Fibroblast of the aortic adventitia (primary cell): Measurements from ENCODE around the gene CDKN2A. TPM values are rescaled to one million over a fixed set of nuclear protein-coding genes. Genes with fewer than 3 reads are reported as not detected.

Experiments
- DNase-seq: peaks from one replicate; pipeline ENCODE4 v3.0.0-alpha.2; 2010; ENCODE audit warnings: low read depth
- H3K4me3 ChIP-seq: 2 replicates; pipeline ENCODE4 v1.5.1; 2011; ENCODE audit warnings: low read depth, mild to moderate bottlenecking, control low read depth, low read length, moderate library complexity
- CTCF ChIP-seq: IDR thresholded peaks from 2 replicates; pipeline ENCODE4 v1.5.1; 2011; ENCODE audit warnings: mild to moderate bottlenecking, low read length, control low read depth, inconsistent platforms; ENCODE audit not compliant: insufficient read depth
- total RNA-seq: library from RNA; depleted of rRNA; stranded (reverse); fragments of >200 nt; gene quantifications from 2 replicates; pipeline ENCODE4 v1.2.3, GENCODE V29; 2012; ENCODE audit warnings: low replicate concordance

CDKN2A gene
- total RNA-seq, 1 donor = 21.8 TPM

GRCh38 chr9:22036866-22037626, 42.9 kb upstream of the CDKN2A start:
- H3K4me3 ChIP-seq = no peak overlapping the region
- DNase-seq = peak; percentile 61

GRCh38 chr9:22035591-22036011, 41.4 kb upstream of the CDKN2A start:
- H3K4me3 ChIP-seq = no peak overlapping the region
- DNase-seq = no peak
- no peak for TF ChIP-seq CTCF

More at GRCh38 chr9:22036866-22037626, 42.9 kb upstream of the CDKN2A start:
- no peak for TF ChIP-seq CTCF

GRCh38 chr9:22033012-22033630, 38.9 kb upstream of the CDKN2A start:
- H3K4me3 ChIP-seq = no peak overlapping the region
- DNase-seq = no peak
- no peak for TF ChIP-seq CTCF

GRCh38 chr9:22031655-22032411, 37.6 kb upstream of the CDKN2A start:
- no peak for DNase-seq
- no peak for TF ChIP-seq CTCF

GRCh38 chr9:22030101-22030598, 36.0 kb upstream of the CDKN2A start:
- peak; percentile 77 for DNase-seq
- H3K4me3 ChIP-seq = no peak overlapping the region
- TF ChIP-seq CTCF = no peak

More at GRCh38 chr9:22031655-22032411, 37.6 kb upstream of the CDKN2A start:
- H3K4me3 ChIP-seq = no peak overlapping the region

- no peak overlapping the region for H3K4me3 ChIP-seq
- DNase-seq = no peak
- TF ChIP-seq CTCF = no peak
Observed at GRCh38 chr9:22029231-22029630, 35.0 kb upstream of the CDKN2A start.
